ENCODE results near the gene ATP2C2.

The ATP2C2 gene

GRCh38 chr16:84349862-84350684 is 18.3 kb upstream of the ATP2C2 start:
- TF ChIP-seq, protein P1, sequence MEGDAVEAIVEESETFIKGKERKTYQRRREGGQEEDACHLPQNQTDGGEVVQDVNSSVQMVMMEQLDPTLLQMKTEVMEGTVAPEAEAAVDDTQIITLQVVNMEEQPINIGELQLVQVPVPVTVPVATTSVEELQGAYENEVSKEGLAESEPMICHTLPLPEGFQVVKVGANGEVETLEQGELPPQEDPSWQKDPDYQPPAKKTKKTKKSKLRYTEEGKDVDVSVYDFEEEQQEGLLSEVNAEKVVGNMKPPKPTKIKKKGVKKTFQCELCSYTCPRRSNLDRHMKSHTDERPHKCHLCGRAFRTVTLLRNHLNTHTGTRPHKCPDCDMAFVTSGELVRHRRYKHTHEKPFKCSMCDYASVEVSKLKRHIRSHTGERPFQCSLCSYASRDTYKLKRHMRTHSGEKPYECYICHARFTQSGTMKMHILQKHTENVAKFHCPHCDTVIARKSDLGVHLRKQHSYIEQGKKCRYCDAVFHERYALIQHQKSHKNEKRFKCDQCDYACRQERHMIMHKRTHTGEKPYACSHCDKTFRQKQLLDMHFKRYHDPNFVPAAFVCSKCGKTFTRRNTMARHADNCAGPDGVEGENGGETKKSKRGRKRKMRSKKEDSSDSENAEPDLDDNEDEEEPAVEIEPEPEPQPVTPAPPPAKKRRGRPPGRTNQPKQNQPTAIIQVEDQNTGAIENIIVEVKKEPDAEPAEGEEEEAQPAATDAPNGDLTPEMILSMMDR (conservative IDR thresholded peaks at IDR 0.05; ENCODE audit: low read length): no peak
- no peak overlapping the region for H3K4me3 ChIP-seq (ENCODE audit: low read length)
- no peak for DNase-seq (ENCODE audit: low read depth)

DNA sequence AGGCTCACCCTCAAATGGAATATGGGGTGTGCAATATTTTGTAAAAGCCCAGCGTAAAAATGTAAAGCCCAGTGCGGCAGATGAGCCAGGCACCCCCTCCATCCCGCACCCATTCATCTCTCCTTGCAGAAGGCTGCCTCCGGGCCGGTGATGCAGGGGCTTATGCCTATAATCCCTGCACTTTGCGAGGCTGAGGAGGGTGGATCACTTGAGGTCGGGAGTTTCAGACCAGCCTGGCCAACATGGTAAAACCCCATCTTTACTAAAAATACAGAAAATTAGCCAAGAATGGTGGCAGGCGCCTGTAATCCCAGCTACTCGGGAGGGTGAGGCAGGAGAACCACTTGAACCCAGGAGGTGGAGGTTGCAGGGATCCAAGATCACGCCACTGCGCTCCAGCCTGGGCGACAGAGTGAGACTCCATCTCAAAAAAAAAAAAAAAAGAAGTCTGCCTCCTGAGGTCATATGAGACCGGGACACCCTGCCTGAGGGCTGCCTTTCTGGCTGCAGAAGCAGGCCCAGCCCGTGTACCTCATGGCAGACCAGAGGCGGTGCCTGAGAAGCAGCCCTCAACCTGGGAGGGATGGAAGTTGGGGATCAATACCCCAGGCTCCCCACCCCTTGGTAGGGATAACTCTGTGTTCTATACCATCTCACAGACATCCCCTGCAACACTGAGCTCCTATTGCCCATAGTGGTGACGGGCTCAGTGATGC is 17.5 kb upstream of the ATP2C2 start:
- DNase-seq (ENCODE audit: low read depth): no peak
- TF ChIP-seq, protein P1 (conservative IDR thresholded peaks at IDR 0.05; ENCODE audit: low read length): no peak
- H3K4me3 ChIP-seq (ENCODE audit: low read length): no peak overlapping the region

GRCh38 chr16:84351630-84352029 is 16.7 kb upstream of the ATP2C2 start:
- no peak overlapping the region for H3K4me3 ChIP-seq (ENCODE audit: low read length)
- TF ChIP-seq, protein P1 (conservative IDR thresholded peaks at IDR 0.05; ENCODE audit: low read length): no peak
- no peak for DNase-seq (ENCODE audit: low read depth)

GRCh38 chr16:84354306-84354705 is 14.0 kb upstream of the ATP2C2 start:
- DNase-seq (ENCODE audit: low read depth): no peak
- H3K4me3 ChIP-seq (ENCODE audit: low read length): no peak overlapping the region
- TF ChIP-seq, protein P1 (conservative IDR thresholded peaks at IDR 0.05; ENCODE audit: low read length): no peak

DNA sequence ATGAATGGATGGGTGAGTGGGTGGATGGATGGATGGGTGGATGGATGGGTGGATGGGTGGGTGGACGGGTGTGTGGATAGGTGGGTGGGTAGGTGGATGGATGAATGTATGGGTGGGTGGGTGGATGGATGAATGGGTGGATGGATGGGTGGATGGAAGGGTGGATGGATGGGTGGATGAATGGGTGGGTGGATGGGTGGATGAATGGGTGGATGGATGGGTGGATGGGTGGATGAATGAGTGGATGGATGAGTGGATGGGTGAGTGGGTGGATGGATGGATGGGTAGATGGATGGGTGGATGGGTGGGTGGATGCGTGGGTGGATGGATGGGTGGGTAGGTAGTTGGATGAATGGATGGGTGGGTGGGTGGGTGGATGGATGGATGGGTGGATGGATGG is 13.2 kb upstream of the ATP2C2 start:
- no peak for DNase-seq (ENCODE audit: low read depth)
- no peak overlapping the region for H3K4me3 ChIP-seq (ENCODE audit: low read length)
- TF ChIP-seq, protein P1 (conservative IDR thresholded peaks at IDR 0.05; ENCODE audit: low read length): no peak

DNA sequence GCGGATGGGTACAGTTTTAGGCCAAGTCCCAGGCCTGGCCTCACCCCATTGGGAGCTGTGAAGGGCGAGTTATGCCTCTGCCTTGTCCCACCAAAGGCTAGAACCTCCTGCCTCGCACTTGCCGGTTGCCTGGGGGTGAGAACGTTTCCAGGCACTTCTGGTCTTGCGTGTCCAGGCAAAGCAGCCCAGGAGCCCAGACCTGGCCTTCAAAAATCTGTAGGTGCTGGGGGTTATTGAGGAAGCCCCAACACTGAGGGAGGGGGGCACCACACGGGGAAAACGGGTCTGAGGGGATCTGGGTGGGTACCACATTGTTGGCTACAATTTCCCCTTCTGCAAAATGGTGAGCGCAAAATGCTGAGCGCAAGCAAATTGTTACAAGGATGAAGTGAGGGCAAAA is 12.2 kb upstream of the ATP2C2 start:
- H3K4me3 ChIP-seq (ENCODE audit: low read length): no peak overlapping the region
- DNase-seq (ENCODE audit: low read depth): no peak
- TF ChIP-seq, protein P1 (conservative IDR thresholded peaks at IDR 0.05; ENCODE audit: low read length): no peak
